Measurements from ENCODE around the gene SLU7.

SLU7 gene

DNA sequence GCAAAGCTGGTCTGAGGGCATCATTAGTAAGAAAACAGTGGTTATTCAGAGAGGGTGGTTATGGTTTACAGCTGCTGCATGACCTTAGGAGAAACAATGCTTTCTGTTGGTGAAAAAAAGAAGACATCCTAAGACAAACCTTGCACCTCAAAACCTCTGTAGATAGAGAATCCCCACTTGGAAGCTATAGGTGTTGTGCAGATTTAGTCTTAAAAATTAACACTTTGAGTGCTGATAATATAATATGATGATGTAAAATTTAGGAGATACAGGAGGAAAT is 1.4 kb upstream of the SLU7 start:
- DNase-seq (ENCODE audit: extremely low spot score) = no peak
- CTCF ChIA-PET = interaction anchor here (1.5 to 16.2 kb wide), 3 partner anchors 13 to 40 kb away, joined by 7 to 232 read pairs (median 14); no protein-coding TSS in a partner anchor
- POLR2A ChIA-PET = interaction anchor here (0.9 kb wide), 1 partner anchor 398 kb away, joined by 3 read pairs; no protein-coding TSS in a partner anchor
- no peak for TF ChIP-seq CTCF (IDR thresholded peaks at IDR 0.05; ENCODE audit: control extremely low read depth, extremely low read depth, low read depth, missing control alignments)

GRCh38 chr5:160419458-160420330 is 813 bp upstream of the SLU7 start:
- no peak for DNase-seq (ENCODE audit: extremely low spot score)
- TF ChIP-seq CTCF (IDR thresholded peaks at IDR 0.05; ENCODE audit: control extremely low read depth, extremely low read depth, low read depth, missing control alignments) = no peak
- ChIA-PET POLR2A (interaction anchor here (0.7 to 1.6 kb wide), 7 partner anchors 11 to 1008 kb away, joined by 3 to 8 read pairs (median 5); no protein-coding TSS in a partner anchor), CTCF (interaction anchor here (1.1 to 16.2 kb wide), 5 partner anchors 9 to 40 kb away, joined by 3 to 232 read pairs (median 7); no protein-coding TSS in a partner anchor)

- POLR2A ChIA-PET = no interaction called here
- CTCF ChIA-PET = interaction anchor here (1.1 to 1.6 kb wide), 3 partner anchors 319 to 378 kb away, joined by 3 to 5 read pairs (median 3); no protein-coding TSS in a partner anchor
- TF ChIP-seq CTCF (IDR thresholded peaks at IDR 0.05; ENCODE audit: control extremely low read depth, extremely low read depth, low read depth, missing control alignments) = no peak
- DNase-seq (ENCODE audit: extremely low spot score) = peak; percentile 94
Observed at GRCh38 chr5:160399402-160400353, 19.2 kb downstream of the SLU7 start, which contains the start of gene FAM200C. Gene FAM200C, minus strand, starts transcription at chr5:160400054. Its CDS starts 4,564 bp downstream, at chr5:160395490.

DNA sequence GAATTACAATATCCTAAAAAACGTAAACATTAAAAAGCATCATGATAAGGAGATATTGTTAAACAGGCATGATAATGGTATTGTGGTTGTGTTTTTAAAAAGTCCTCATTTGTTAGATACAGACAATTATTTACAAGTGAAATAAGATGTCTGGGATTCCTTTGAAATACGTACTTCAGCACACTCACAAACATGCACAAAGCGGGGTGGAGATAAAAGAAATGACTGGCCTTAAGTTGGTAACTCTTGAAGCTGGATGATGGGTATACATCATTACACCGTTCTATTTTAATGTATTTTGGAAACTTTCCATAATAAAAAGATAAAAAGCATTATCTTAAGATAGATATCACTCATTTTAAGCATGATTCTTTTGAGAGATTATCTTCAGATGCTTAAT is 20.1 kb downstream of the SLU7 start:
- no peak for DNase-seq (ENCODE audit: extremely low spot score)
- POLR2A ChIA-PET = no interaction called here
- no peak for TF ChIP-seq CTCF (IDR thresholded peaks at IDR 0.05; ENCODE audit: control extremely low read depth, extremely low read depth, low read depth, missing control alignments)
- CTCF ChIA-PET = interaction anchor here (1.1 to 1.3 kb wide), 2 partner anchors 318 to 377 kb away, joined by 3 read pairs; no protein-coding TSS in a partner anchor

DNA sequence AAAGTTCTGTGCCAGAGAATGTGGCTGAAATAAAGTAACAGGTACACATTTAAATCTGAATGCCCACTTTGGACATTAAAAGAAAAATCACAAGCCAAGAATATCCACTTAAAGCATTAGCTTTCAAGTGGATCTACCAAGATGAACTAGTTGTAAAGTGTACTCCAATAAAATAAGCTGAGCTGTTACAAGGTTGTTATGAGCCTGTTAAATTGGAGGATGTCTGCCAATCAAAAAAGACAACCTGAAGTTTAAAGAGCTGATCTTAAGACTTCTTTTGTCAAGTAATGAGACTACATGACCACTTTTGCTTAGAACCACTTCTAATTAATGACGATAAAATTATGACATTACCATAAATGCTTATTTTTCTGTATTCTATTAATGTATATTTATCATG is 21.4 kb downstream of the SLU7 start:
- TF ChIP-seq CTCF (IDR thresholded peaks at IDR 0.05; ENCODE audit: control extremely low read depth, extremely low read depth, low read depth, missing control alignments) = no peak
- DNase-seq (ENCODE audit: extremely low spot score) = no peak
- CTCF ChIA-PET = no interaction called here
- POLR2A ChIA-PET = interaction anchor here (0.6 kb wide), 1 partner anchor 170 kb away, joined by 3 read pairs; no protein-coding TSS in a partner anchor

GRCh38 chr5:160395111-160395510 is 23.8 kb downstream of the SLU7 start:
- no peak for TF ChIP-seq CTCF (IDR thresholded peaks at IDR 0.05; ENCODE audit: control extremely low read depth, extremely low read depth, low read depth, missing control alignments)
- no peak for DNase-seq (ENCODE audit: extremely low spot score)
- POLR2A ChIA-PET = no interaction called here
- CTCF ChIA-PET = interaction anchor here (0.9 to 2.3 kb wide), 5 partner anchors 15 to 373 kb away, joined by 3 to 13 read pairs (median 5); no protein-coding TSS in a partner anchor
